ENCODE data around the gene ZNF813.
"Not testable (repeated sequence)": the region's sequence is repeated elsewhere in the genome, so short reads cannot be mapped to it uniquely, and the experiment has no call there.

ZNF813 gene

DNA sequence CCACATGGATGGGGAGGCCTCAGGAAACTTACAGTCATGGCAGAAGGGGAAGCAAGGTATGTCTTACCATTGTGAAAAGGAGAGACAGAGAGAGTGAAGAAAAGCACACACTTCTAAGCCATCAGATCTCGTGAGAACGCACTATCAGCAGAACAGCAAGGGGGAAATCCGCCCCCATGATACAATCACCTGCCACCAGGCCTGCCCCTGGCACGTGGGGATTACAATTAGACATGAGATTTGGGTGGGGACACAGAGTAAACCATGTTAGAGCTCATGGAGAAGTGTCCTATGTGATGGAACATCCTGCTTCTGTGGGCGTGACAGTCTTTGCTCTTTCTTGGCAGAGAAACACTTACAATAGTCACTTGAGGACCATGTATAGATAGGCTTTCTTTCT lies 42.3 kb downstream of the ZNF813 start:
- H4K20me1 ChIP-seq (ENCODE audit: insufficient read depth), result no peaks in the 10 kb centered on the region
- no peak overlapping the region for H3K27ac ChIP-seq
- H3K36me3 ChIP-seq (ENCODE audit: insufficient read depth), result no peaks in the 10 kb centered on the region
- H2AFZ ChIP-seq (ENCODE audit: low read depth), result no peak overlapping the region
- no peak overlapping the region for H3K4me2 ChIP-seq
- no peaks in the 10 kb centered on the region for H3K79me2 ChIP-seq (ENCODE audit: insufficient read depth, low read depth)
- no peak overlapping the region for H3K4me3 ChIP-seq (IDR thresholded peaks at IDR 0.05; ENCODE audit: insufficient read depth, low read depth, low read length)
- no peaks in the 10 kb centered on the region for H3K27me3 ChIP-seq (ENCODE audit: insufficient read depth, low read depth)
- no peaks in the 10 kb centered on the region for H3K4me1 ChIP-seq (ENCODE audit: low read depth, poor library complexity, severe bottlenecking)
- H3K9ac ChIP-seq, result no peak overlapping the region
- TF ChIP-seq, protein P1, sequence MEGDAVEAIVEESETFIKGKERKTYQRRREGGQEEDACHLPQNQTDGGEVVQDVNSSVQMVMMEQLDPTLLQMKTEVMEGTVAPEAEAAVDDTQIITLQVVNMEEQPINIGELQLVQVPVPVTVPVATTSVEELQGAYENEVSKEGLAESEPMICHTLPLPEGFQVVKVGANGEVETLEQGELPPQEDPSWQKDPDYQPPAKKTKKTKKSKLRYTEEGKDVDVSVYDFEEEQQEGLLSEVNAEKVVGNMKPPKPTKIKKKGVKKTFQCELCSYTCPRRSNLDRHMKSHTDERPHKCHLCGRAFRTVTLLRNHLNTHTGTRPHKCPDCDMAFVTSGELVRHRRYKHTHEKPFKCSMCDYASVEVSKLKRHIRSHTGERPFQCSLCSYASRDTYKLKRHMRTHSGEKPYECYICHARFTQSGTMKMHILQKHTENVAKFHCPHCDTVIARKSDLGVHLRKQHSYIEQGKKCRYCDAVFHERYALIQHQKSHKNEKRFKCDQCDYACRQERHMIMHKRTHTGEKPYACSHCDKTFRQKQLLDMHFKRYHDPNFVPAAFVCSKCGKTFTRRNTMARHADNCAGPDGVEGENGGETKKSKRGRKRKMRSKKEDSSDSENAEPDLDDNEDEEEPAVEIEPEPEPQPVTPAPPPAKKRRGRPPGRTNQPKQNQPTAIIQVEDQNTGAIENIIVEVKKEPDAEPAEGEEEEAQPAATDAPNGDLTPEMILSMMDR (conservative IDR thresholded peaks at IDR 0.05; ENCODE audit: low read depth, low read length), result no peak

DNA sequence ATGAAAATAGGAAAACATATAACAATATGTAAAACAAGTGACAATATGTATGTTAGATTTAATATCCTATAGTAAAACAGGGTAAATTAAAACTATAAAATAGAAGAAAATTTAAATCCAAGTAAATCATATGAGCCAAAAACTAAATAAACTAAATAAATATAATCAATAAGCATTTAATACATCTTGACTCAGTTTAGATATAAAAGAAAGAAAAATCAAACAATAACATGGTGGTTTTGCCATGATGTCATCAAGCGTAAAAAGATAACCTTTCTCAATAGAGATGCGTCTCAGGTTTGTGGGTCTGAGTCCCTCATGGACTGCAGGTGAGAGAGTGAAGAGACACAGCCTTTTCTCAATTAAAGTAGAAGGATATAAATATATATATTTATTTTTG lies 43.8 kb downstream of the ZNF813 start:
- H3K27ac ChIP-seq, result no peak overlapping the region
- no peaks in the 10 kb centered on the region for H3K79me2 ChIP-seq (ENCODE audit: insufficient read depth, low read depth)
- TF ChIP-seq, protein P1 (conservative IDR thresholded peaks at IDR 0.05; ENCODE audit: low read depth, low read length), result no peak
- H3K36me3 ChIP-seq (ENCODE audit: insufficient read depth), result no peaks in the 10 kb centered on the region
- no peaks in the 10 kb centered on the region for H3K4me1 ChIP-seq (ENCODE audit: low read depth, poor library complexity, severe bottlenecking)
- no peaks in the 10 kb centered on the region for H3K27me3 ChIP-seq (ENCODE audit: insufficient read depth, low read depth)
- H3K4me2 ChIP-seq, result no peak overlapping the region
- no peak overlapping the region for H3K4me3 ChIP-seq (IDR thresholded peaks at IDR 0.05; ENCODE audit: insufficient read depth, low read depth, low read length)
- H3K9ac ChIP-seq, result no peak overlapping the region
- H2AFZ ChIP-seq (ENCODE audit: low read depth), result no peak overlapping the region
- H4K20me1 ChIP-seq (ENCODE audit: insufficient read depth), result no peaks in the 10 kb centered on the region

DNA sequence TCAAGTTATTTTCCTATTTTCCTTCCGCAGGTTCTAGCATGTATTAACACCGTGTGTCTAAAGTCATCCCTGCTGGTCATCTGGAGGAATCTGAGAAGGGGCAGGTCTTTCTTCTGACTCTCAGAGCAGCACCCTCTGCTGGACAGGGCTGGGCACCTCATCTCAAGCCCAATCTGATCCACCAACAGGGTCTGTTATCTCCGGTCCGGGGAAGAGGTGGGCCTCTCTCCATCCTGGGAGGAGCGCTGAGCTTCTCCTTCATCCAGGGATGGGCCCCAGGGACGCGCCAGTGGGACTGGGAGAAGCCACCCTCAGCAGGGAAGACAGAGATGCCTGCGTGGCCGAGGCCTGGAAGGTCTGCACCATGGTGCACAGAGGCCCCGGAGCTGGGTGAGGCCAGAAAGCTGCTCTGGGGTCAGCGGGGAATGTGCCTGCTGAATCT lies 44.4 kb downstream of the ZNF813 start:
- no peaks in the 10 kb centered on the region for H3K36me3 ChIP-seq (ENCODE audit: insufficient read depth)
- no peaks in the 10 kb centered on the region for H3K27me3 ChIP-seq (ENCODE audit: insufficient read depth, low read depth)
- TF ChIP-seq, protein P1 (conservative IDR thresholded peaks at IDR 0.05; ENCODE audit: low read depth, low read length), result no peak; the same call in 1 of the 2 replicates
- H3K9ac ChIP-seq, result no peak overlapping the region
- H3K4me2 ChIP-seq, result no peak overlapping the region
- H2AFZ ChIP-seq (ENCODE audit: low read depth), result no peak overlapping the region
- H4K20me1 ChIP-seq (ENCODE audit: insufficient read depth), result no peaks in the 10 kb centered on the region
- no peaks in the 10 kb centered on the region for H3K4me1 ChIP-seq (ENCODE audit: low read depth, poor library complexity, severe bottlenecking)
- no peak overlapping the region for H3K4me3 ChIP-seq (IDR thresholded peaks at IDR 0.05; ENCODE audit: insufficient read depth, low read depth, low read length)
- H3K27ac ChIP-seq, result no peak overlapping the region
- H3K79me2 ChIP-seq (ENCODE audit: insufficient read depth, low read depth), result no peaks in the 10 kb centered on the region

DNA sequence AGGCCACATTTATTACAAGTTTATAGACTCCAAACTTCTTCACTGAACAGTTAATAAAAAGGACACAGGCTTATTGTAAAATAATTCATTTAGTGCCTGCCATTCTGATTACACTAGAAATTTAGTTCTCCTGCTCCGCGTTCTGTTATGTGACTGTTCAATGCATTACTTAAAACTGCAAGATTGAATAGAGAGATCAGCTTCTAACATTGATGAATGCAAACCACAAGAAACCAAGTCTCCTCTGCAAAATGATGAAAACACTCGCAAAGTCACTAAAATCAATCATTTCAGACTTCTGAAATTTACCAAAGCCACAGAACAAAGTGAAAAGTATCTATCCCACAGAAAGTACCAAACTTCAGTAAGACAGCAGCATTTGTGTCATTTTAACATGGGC lies 47.5 kb downstream of the ZNF813 start:
- H3K79me2 ChIP-seq (ENCODE audit: insufficient read depth, low read depth); H3K4me2 ChIP-seq; H3K27ac ChIP-seq; H3K9ac ChIP-seq; H3K4me3 ChIP-seq (IDR thresholded peaks at IDR 0.05; ENCODE audit: insufficient read depth, low read depth, low read length); H3K27me3 ChIP-seq (ENCODE audit: insufficient read depth, low read depth); H2AFZ ChIP-seq (ENCODE audit: low read depth); H3K4me1 ChIP-seq (ENCODE audit: low read depth, poor library complexity, severe bottlenecking); H4K20me1 ChIP-seq (ENCODE audit: insufficient read depth); H3K36me3 ChIP-seq (ENCODE audit: insufficient read depth): not testable (repeated sequence)

DNA sequence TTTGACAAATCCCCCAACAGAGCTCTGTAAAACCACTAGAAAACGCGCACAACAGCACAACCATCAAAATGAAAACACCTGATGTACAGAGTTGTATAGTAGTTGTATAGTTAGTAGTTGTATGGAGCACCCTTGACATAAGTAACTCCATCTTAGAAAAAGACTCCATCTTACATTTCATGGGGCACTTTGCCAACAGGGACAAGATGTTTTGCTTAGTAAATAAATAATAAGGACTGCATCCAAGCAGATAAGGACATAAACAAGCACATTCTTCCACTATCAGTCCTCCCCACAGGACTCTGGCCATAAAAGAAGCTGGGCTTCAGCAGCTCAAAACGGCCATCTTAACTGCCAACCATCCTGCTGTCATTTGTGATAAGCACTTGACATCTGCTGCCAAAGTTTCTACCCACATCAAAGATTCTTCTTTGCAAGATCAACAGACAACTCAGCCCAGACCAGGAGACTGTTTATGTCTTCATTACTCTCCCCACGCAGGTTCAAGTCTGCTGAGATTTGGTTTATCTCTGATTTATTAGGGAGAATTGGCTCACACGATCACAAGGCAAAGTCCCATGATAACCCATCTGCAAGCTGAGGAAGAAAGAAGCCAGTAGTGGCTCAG lies 49.7 kb downstream of the ZNF813 start:
- Histone ChIP-seq H3K9ac (no peak overlapping the region), H3K79me2 (ENCODE audit: insufficient read depth, low read depth) (no peaks in the 10 kb centered on the region), H3K36me3 (ENCODE audit: insufficient read depth) (no peaks in the 10 kb centered on the region), H2AFZ (ENCODE audit: low read depth) (no peak overlapping the region), H4K20me1 (ENCODE audit: insufficient read depth) (no peaks in the 10 kb centered on the region), H3K27ac (no peak overlapping the region), H3K4me2 (no peak overlapping the region), H3K4me1 (ENCODE audit: low read depth, poor library complexity, severe bottlenecking) (no peaks in the 10 kb centered on the region), H3K27me3 (ENCODE audit: insufficient read depth, low read depth) (no peaks in the 10 kb centered on the region), H3K4me3 (IDR thresholded peaks at IDR 0.05; ENCODE audit: insufficient read depth, low read depth, low read length) (no peak overlapping the region)
- TF ChIP-seq, protein P1 (conservative IDR thresholded peaks at IDR 0.05; ENCODE audit: low read depth, low read length), result no peak

All from KMS-11 (cell line).